RCC 7860 (cell line): ENCODE measurements around the gene PGA5.

Experiments
- DNase-seq: peaks from one replicate; pipeline ENCODE4 v3.0.0-alpha.2; 2015; ENCODE audit warnings: low spot score
- FAIRE-seq: peaks from 2 replicates; lab custom pipeline; 2012; peaks lifted over from hg19 to GRCh38; lab: Jason Lieb, UNC

PGA5 gene

DNA sequence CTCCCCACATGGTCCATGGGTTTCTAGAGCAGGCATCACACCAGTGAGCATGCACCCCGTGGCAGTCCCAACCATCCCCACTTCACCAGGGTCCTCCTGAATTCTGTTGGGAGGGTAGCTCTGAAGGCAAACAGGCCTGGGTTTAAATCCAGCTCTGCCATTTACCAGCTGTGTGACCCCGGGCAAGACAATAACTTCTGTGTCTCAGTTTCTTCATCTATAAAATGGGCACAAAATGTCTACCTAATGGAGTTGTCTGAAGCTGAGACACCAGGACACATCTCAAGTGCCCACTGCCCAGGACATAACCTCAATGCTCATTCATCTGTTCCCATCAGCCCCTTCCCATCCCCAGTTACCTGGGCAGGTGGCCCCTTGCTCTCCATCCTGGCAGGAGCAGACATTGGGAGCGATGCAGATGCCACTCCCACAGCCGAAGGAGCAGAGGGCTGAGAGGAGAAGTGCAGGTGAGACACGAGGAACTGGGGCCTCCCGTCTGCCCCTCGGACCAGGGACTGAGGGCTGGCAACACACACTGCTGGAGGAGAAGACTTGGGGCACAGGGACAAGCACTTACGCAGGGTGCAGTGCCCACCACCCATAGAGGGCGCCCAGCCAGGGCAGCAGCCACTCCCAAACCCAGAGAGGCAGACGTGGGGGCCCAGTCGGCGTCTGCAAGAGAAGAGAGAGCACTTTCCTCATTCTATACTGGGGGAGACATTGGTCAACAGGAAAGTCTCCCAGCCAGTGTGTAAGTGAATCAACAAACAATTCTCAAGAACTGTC, 50.1 kb downstream of the PGA5 start:
- FAIRE-seq: no peak
- DNase-seq: no peak

DNA sequence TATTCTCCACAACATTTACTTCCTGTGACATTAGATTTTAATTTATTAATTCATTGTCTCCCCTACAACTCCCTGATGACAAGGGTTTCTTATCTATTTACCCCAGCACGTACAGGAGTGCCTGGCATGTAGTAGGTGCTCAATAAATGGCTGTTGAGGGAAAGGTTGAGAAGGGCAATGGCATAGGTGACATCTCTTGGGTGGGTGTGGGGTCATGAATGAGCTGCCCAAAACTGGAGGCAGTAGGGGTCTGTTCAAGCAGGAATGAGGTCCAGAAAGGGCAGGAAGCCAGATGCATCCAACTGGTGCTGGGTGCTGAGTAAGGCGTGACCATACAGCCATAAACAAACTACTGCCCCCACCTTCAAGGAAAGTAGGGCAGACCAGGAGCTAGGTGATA, 51.4 kb downstream of the PGA5 start:
- no peak for FAIRE-seq
- no peak for DNase-seq

DNA sequence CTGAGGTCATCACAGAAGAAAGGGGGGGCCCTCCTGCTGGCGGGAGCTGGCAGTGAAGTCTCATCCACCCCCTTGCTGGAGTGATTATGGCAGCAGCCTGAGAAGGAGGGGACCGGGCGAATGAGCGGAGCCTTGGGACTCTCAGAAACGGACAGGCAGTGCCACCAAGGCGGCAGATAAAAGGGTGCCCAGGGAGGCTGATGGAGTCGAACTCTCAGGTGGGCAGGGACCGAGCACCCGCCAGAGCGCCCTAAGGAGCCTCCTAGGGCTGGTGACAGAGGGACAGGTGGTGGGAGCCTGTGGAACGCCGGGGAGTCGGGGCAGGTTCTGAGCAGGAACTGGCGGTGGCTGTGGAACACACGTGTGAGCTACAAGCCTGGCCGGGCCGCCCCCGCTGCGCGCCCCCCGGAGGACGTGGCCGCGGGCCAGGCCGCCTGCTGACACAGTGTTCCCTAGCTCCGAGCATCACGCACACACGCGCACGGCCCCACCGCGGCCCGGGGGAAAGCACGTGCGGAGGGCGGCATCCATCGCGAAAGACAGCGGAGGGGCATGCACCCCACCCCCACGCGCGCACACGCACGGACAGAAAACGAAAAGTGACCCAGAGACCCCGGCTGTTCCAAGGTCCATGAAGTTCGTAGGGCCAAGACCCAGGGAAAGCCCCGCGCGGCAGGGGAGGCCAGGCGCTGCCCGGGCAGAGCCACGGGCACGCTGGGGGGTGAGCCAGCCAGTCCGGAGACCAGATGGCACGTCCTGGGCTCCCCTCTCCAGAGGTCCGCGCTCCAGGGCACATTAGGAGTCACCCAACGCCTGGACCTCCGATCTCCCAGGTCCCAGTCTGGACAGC, 53.1 kb downstream of the PGA5 start:
- DNase-seq (no peak), FAIRE-seq (no peak)

DNA sequence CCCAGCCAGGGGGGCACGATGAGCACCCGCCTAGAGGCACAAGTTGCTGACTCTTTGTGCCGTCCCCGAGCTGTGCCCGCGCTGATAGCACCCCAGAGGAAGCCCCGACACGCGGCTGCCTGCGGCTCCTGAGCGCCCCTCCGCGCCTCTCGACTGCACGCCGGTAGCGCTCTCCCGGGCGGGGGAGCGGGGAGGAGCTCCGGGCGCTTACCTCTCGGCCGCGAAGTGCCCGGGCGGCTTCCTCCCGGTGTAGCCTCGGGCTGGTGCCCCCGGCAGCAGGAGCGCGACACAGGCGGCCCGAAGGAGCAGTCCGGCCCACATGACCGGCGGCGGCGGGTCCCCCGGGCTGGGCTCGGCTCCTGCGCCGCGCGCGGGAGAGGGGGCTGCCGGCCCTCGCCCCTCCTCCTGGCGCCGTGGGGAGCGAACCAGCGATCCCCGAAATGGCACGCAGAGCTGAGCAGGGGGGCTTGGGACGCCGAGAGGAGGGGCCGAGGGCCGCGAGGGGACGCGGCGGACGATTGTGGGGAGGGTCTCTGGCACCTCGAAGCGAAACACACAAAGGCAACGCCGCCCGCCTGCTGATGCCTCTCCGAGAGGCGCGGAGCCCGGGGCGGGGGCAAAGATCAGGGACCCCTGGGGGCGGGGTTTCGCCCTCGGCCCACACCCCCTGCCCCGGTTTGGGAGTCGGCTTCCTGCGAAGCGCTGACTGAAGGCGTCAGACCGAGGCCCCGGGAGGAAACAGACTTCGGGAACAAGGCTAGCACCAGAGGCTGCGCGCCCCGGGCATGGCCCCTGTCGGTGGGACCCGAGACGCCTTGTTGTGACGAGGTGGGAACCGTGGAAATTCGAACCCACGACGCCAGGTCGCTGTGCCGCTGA, 54.0 kb downstream of the PGA5 start, which contains the start of gene VWCE:
TSS of gene VWCE (minus strand) at position 600 of the 879 bp plus-strand sequence. CDS start at position 321, 279 bp downstream.
- FAIRE-seq: no peak

DNA sequence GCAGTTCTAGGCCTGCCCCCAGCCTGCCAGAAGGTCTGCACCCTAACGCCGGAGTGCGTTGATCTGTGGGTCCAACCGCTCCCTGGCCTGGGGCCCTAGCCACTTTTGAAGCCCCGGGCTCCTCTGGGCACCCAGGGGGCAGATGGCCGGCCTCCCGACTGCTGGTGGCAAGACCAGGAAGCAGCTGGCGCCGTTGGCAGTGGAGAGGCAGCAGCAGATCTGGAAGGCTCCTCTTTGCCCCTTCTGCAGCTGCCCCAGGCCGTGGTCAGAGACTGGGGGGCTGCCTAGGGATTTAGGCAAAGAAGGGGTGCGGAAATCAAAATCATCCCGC, 54.6 kb downstream of the PGA5 start:
- FAIRE-seq: no peak

More for the DNA sequence above, 54.0 kb downstream of the PGA5 start, which contains the start of gene VWCE:
- DNase-seq: peak; percentile 5

DNA sequence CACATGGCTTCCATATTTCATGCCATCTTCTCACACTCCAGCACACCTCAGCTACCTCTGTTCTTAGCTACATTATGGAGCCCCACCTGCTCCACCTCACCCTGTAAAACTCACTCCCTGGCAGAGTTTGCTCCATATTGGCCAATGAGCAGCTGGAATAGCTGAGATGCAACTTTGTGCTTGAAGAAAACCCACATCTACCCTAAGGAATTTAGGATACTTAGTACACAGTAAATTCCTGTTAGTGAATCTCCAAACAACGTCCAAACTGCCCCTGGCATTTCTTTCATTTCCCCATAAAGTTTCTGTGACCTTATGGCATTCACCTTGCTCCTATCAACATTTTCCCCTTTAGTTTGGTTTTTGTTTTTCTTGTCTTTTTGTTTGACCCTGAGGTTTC, 56.4 kb downstream of the PGA5 start:
- FAIRE-seq: no peak
- DNase-seq: no peak

More for the DNA sequence above, 54.6 kb downstream of the PGA5 start:
- DNase-seq: no peak

DNA sequence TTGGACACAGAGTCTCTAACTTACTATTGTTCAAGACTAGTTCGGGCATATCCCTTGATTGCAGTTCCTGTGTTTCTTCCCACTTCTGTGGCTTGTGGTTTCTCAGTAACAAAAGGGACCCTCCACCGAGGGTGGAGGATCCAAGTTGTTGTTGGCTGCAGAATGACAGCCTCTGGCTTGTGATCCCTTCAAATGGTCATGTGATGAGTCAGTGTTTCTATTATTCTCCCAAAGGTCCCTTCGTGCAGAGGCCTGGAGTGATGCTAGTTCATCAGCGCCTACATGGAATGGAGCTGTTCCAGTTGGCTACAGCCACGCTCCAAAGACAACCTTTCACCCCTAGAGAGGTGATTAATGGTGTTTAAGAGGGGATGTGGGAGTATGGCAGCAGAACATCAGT, 56.8 kb downstream of the PGA5 start:
- DNase-seq: peak; percentile 71
- peak; percentile 43 for FAIRE-seq

DNA sequence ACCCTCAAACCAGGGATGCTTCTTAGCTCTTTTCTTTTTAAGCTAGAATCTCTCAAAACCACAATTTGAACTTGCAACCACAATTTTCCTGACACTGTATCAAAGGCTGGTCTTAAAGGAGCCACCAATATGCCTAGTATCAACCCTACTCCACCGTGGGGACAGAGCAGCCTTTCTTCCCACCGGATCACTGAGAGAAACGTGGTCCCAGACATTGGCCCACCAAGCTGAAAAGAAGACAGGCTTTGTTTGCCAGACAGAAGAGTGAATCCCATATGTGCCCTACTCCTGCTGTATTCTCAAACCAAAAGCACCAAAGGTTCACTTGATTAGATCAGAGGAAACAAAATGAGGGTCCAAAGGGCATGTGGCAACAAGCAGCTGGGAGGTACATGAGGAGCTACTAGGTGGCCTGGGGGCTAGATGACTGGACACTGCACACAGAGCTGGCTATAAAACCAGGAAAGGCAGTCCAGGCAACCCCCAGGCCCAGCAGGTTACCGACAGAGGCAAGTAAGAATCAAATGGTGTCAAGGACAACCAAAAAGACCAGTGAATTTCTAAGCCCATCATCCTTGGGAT, 57.8 kb downstream of the PGA5 start:
- DNase-seq (no peak), FAIRE-seq (no peak)
